NCI-H1105 treated with DMSO at 0.1 percent for 48 hours (cell line): ENCODE results near the gene HSPB2.

Experiments used
- DNase-seq: peaks from one replicate; lab custom pipeline; 2025; lab: John Stamatoyannopoulos, UW

Gene HSPB2

GRCh38 chr11:111938687-111939160 lies 26.2 kb downstream of the HSPB2 start:
- no peak for DNase-seq

- DNase-seq, result no peak
Measured at GRCh38 chr11:111939836-111940604, 27.5 kb downstream of the HSPB2 start.

GRCh38 chr11:111941963-111942362 lies 29.4 kb downstream of the HSPB2 start:
- DNase-seq, result no peak

- no peak for DNase-seq
Measured at GRCh38 chr11:111942829-111943228, 30.3 kb downstream of the HSPB2 start.

- DNase-seq, result no peak
Measured at GRCh38 chr11:111944139-111944538, 31.6 kb downstream of the HSPB2 start.

GRCh38 chr11:111944651-111945051 lies 32.1 kb downstream of the HSPB2 start:
- no peak for DNase-seq

- DNase-seq, result no peak
Measured at GRCh38 chr11:111945198-111945597, 32.7 kb downstream of the HSPB2 start.

- DNase-seq, result no peak
Measured at GRCh38 chr11:111946499-111946898, 34.0 kb downstream of the HSPB2 start.

- DNase-seq, result no peak
Measured at GRCh38 chr11:111947143-111947542, 34.6 kb downstream of the HSPB2 start.

GRCh38 chr11:111949519-111950426 lies 37.2 kb downstream of the HSPB2 start:
- no peak for DNase-seq

- no peak for DNase-seq
Measured at GRCh38 chr11:111951565-111951964, 39.0 kb downstream of the HSPB2 start.

- no peak for DNase-seq
Measured at GRCh38 chr11:111954154-111954553, 41.6 kb downstream of the HSPB2 start.

GRCh38 chr11:111957663-111958444 lies 45.3 kb downstream of the HSPB2 start:
- no peak for DNase-seq

- DNase-seq, result no peak
Measured at GRCh38 chr11:111960916-111961315, 48.4 kb downstream of the HSPB2 start.

- DNase-seq, result no peak
Measured at GRCh38 chr11:111961389-111962300, 49.1 kb downstream of the HSPB2 start.
